Activated naive CD8-positive, alpha-beta T cell treated with anti-CD3 and anti-CD28 coated beads, Interleukin-2, amount 50 U/mL, for 16 hours (primary cell): Measurements from ENCODE around the gene CERS6.

Source experiments
- DNase-seq: peaks from one replicate; pipeline ENCODE4 v3.0.0-alpha.2; 2020; ENCODE audit warnings: low read depth, low spot score

The CERS6 gene

GRCh38 chr2:168600949-168601348 lies 144.9 kb downstream of the CERS6 start:
- no peak for DNase-seq

GRCh38 chr2:168601741-168602140 lies 145.7 kb downstream of the CERS6 start:
- no peak for DNase-seq

- DNase-seq = no peak
Observed at GRCh38 chr2:168602379-168602778, 146.3 kb downstream of the CERS6 start.

GRCh38 chr2:168602846-168603401 lies 146.9 kb downstream of the CERS6 start:
- DNase-seq = no peak

GRCh38 chr2:168603439-168603961 lies 147.4 kb downstream of the CERS6 start:
- no peak for DNase-seq

- no peak for DNase-seq
Observed at GRCh38 chr2:168604252-168604651, 148.2 kb downstream of the CERS6 start.

- no peak for DNase-seq
Observed at GRCh38 chr2:168607992-168608391, 151.9 kb downstream of the CERS6 start.

- DNase-seq = no peak
Observed at GRCh38 chr2:168608796-168609195, 152.7 kb downstream of the CERS6 start.

GRCh38 chr2:168611091-168611490 lies 155.0 kb downstream of the CERS6 start:
- no peak for DNase-seq

GRCh38 chr2:168611896-168612650 lies 156.0 kb downstream of the CERS6 start:
- no peak for DNase-seq

GRCh38 chr2:168612719-168613118 lies 156.6 kb downstream of the CERS6 start:
- DNase-seq = no peak

- DNase-seq = no peak
Observed at GRCh38 chr2:168613551-168613950, 157.5 kb downstream of the CERS6 start.

- no peak for DNase-seq
Observed at GRCh38 chr2:168614172-168615018, 158.3 kb downstream of the CERS6 start.

GRCh38 chr2:168620554-168620953 lies 164.5 kb downstream of the CERS6 start:
- no peak for DNase-seq

- DNase-seq = no peak
Observed at GRCh38 chr2:168622559-168622958, 166.5 kb downstream of the CERS6 start.

GRCh38 chr2:168624028-168624427 lies 168.0 kb downstream of the CERS6 start:
- DNase-seq = no peak

GRCh38 chr2:168626096-168626495 lies 170.0 kb downstream of the CERS6 start:
- no peak for DNase-seq

- DNase-seq = no peak
Observed at GRCh38 chr2:168626647-168627046, 170.6 kb downstream of the CERS6 start.

- DNase-seq = no peak
Observed at GRCh38 chr2:168632709-168633121, 176.6 kb downstream of the CERS6 start.

GRCh38 chr2:168633200-168633599 lies 177.1 kb downstream of the CERS6 start:
- no peak for DNase-seq

GRCh38 chr2:168633895-168634294 lies 177.8 kb downstream of the CERS6 start:
- DNase-seq = no peak

- no peak for DNase-seq
Observed at GRCh38 chr2:168635065-168635577, 179.0 kb downstream of the CERS6 start.
